SK-N-SH treated with all-trans-retinoic acid at 6 μM for 48 hours (cell line): ENCODE data around the gene MOV10L1.

Source experiments
- CSDC2 ChIP-seq: fragments of 250-450 bp; sonication (Bioruptor Pico); IDR thresholded peaks from 2 replicates; pipeline ENCODE4 v1.5.0; 2020; ENCODE audit warnings: mild to moderate bottlenecking, moderate library complexity
- PATZ1 ChIP-seq: fragments of 250-450 bp; sonication (Bioruptor Pico); IDR thresholded peaks from 2 replicates; pipeline ENCODE4 v1.8.0; 2020; ENCODE audit warnings: mild to moderate bottlenecking, moderate library complexity, borderline replicate concordance
- TF ChIP-seq, protein P1 (sequence below): fragments of 250-450 bp; sonication (Bioruptor Pico); IDR thresholded peaks from 2 replicates; pipeline ENCODE4 v1.5.0; 2020; ENCODE audit warnings: mild to moderate bottlenecking, moderate library complexity

DNA sequence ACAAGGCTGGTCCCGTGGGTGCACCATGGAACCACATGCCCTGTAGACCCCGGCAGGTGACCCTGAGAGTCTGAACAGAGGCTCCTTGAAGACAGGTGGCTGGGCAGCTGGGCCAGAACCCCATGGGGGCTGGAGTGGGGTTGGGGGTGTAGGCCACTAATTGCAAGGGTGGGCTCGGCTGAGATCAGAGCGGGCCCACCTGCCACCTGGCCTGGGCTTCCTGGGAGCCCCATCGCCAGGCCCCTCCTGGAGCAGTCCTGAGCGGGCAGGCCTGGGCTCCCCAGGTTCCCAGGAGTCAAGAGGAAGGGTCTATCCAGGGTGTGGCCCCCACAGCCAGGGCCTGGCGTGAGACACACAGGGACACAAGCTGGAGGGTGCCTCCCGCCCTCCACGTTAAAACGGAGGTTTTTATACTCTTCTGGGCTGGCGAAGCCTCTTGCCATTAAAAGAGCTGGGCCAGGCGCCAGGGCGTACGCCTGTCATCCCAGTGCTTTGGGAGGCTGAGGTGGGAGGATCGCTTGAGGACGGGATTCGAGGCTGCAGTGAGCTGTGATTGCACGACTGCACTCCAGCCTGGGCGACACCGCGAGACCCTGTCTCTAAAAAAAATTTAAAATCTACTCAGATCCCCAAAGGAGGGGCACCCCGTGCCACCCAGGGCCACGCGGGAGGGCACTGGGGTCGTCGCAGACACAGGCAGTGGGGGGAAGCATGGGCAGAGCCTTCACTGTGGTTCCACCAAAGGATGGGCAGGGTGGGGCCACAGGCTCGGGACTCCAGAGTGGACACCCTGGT lies 91.1 kb downstream of the MOV10L1 start:
- TF ChIP-seq PATZ1, result no peak
- TF ChIP-seq, protein P1, sequence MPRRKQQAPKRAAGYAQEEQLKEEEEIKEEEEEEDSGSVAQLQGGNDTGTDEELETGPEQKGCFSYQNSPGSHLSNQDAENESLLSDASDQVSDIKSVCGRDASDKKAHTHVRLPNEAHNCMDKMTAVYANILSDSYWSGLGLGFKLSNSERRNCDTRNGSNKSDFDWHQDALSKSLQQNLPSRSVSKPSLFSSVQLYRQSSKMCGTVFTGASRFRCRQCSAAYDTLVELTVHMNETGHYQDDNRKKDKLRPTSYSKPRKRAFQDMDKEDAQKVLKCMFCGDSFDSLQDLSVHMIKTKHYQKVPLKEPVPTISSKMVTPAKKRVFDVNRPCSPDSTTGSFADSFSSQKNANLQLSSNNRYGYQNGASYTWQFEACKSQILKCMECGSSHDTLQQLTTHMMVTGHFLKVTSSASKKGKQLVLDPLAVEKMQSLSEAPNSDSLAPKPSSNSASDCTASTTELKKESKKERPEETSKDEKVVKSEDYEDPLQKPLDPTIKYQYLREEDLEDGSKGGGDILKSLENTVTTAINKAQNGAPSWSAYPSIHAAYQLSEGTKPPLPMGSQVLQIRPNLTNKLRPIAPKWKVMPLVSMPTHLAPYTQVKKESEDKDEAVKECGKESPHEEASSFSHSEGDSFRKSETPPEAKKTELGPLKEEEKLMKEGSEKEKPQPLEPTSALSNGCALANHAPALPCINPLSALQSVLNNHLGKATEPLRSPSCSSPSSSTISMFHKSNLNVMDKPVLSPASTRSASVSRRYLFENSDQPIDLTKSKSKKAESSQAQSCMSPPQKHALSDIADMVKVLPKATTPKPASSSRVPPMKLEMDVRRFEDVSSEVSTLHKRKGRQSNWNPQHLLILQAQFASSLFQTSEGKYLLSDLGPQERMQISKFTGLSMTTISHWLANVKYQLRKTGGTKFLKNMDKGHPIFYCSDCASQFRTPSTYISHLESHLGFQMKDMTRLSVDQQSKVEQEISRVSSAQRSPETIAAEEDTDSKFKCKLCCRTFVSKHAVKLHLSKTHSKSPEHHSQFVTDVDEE (CRISPR knock-in tag), result no peak
- TF ChIP-seq CSDC2 (CRISPR knock-in tag), result no peak
